B cell (primary cell): ENCODE results near the gene SRP19. TPM values are rescaled to one million over a fixed set of nuclear protein-coding genes. Genes with fewer than 3 reads are reported as not detected.

Experiments used
- ATAC-seq: fragments of 200-7000 bp; cut with Tn5 transposase; one replicate; pipeline ENCODE4 v1.10.0; 2021; ENCODE audit warnings: low read depth, mild to moderate bottlenecking, moderate number of reproducible peaks, moderate library complexity
- CTCF ChIA-PET: fragments of 350-600 bp; sonication (Branson Sonifier 250); formaldehyde crosslinking; loops from one replicate; lab custom pipeline; 2021; ENCODE audit warnings: antibody characterized with exemption, inconsistent platforms; lab: Charles Lee
- POLR2A ChIA-PET: fragments of 350-600 bp; sonication (Branson Sonifier 250); formaldehyde crosslinking; loops from one replicate; lab custom pipeline; 2021; ENCODE audit warnings: antibody characterized with exemption; lab: Charles Lee
- DNase-seq: peaks from one replicate; pipeline ENCODE4 v3.0.0; 2013
- H2AFZ ChIP-seq: 2 replicates; pipeline ENCODE4 v1.6.1; 2012; ENCODE audit warnings: mild to moderate bottlenecking, low read depth, low read length; ENCODE audit not compliant: insufficient read depth, poor library complexity, severe bottlenecking
- H3K27ac ChIP-seq, 2 donors: 1 replicate in 1 of 2; 2 replicates in 1 of 2; pipeline ENCODE4 v1.5.1; 2012 to 2013; ENCODE audit warnings: low read length in 2 of 2, mild to moderate bottlenecking in 2 of 2, moderate library complexity in 1 of 2
- H3K27me3 ChIP-seq, 4 experiments: fragments of 200-600 bp in 1 of 4; sonication (generic) in 1 of 4; replicated peaks in 1 of 4; 1 replicate in 2 of 4; 2 replicates in 2 of 4; pipeline versions ENCODE4 v1.6.1 to v1.7.0; 2013 to 2016; ENCODE audit warnings: low read length in 3 of 4, mild to moderate bottlenecking in 2 of 4, mixed read lengths in 1 of 4, moderate library complexity in 1 of 4; ENCODE audit not compliant: insufficient read depth in 4 of 4, control insufficient read depth in 3 of 4; ENCODE audit errors: control extremely low read depth in 1 of 4
- H3K36me3 ChIP-seq, 2 experiments: replicated peaks in 1 of 2; 1 replicate in 1 of 2; 2 replicates in 1 of 2; pipeline versions ENCODE4 v1.6.1 to v1.7.1; 2013; ENCODE audit warnings: low read length in 1 of 2; ENCODE audit not compliant: insufficient read depth in 2 of 2, control insufficient read depth in 1 of 2; ENCODE audit errors: control extremely low read depth in 1 of 2, extremely low read depth in 1 of 2
- H3K4me1 ChIP-seq, 2 donors: fragments of 200-600 bp in 1 of 2; sonication (generic) in 1 of 2; 1 replicate in 1 of 2; 2 replicates in 1 of 2; pipeline versions ENCODE4 v1.5.1 to v1.6.1; 2013 to 2017; ENCODE audit warnings: low read length in 2 of 2; ENCODE audit not compliant: control insufficient read depth in 2 of 2, insufficient read depth in 2 of 2
- H3K4me2 ChIP-seq: replicated peaks from 2 replicates; pipeline ENCODE3; 2012; ENCODE audit warnings: mild to moderate bottlenecking, low read depth, low read length; ENCODE audit not compliant: poor library complexity, severe bottlenecking
- H3K4me3 ChIP-seq, 5 experiments: fragments of 200-600 bp in 1 of 5; sonication (generic) in 1 of 5; 1 replicate in 3 of 5; 2 replicates in 2 of 5; pipeline versions ENCODE4 v1.5.1 to v1.7.0; 2011 to 2016; ENCODE audit warnings: low read length in 4 of 5, mild to moderate bottlenecking in 4 of 5, low read depth in 2 of 5, control low read depth in 1 of 5, moderate library complexity in 1 of 5; ENCODE audit not compliant: insufficient read depth in 1 of 5; ENCODE audit errors: control extremely low read depth in 1 of 5, extremely low read depth in 1 of 5
- H3K79me2 ChIP-seq: fragments of 200-600 bp; sonication (generic); one replicate; pipeline ENCODE4 v1.6.0; 2016; ENCODE audit warnings: low read length; ENCODE audit not compliant: control insufficient read depth, insufficient read depth
- H3K9ac ChIP-seq: fragments of 200-600 bp; sonication (generic); 2 replicates; pipeline ENCODE4 v1.6.1; 2017; ENCODE audit warnings: mild to moderate bottlenecking, low read length, moderate library complexity
- H3K9me3 ChIP-seq, 3 donors: one replicate each; pipeline versions ENCODE4 v1.6.1 to v1.7.1; 2013; ENCODE audit warnings: low read length in 2 of 3; ENCODE audit not compliant: control insufficient read depth in 2 of 3, insufficient read depth in 1 of 3; ENCODE audit errors: control extremely low read depth in 1 of 3
- H4K20me1 ChIP-seq: 2 replicates; pipeline ENCODE4 v1.6.0; 2012; ENCODE audit warnings: mild to moderate bottlenecking, low read length; ENCODE audit not compliant: insufficient read depth, control insufficient read depth, poor library complexity, severe bottlenecking
- H3K27ac Mint-ChIP-seq: one replicate; pipeline ENCODE4 v1.8.0; 2021; ENCODE audit warnings: mixed read lengths
- H3K27me3 Mint-ChIP-seq: one replicate; pipeline ENCODE4 v1.8.0; 2021; ENCODE audit warnings: mixed read lengths
- H3K4me1 Mint-ChIP-seq: one replicate; pipeline ENCODE4 v1.8.0; 2021; ENCODE audit warnings: mixed read lengths
- H3K4me3 Mint-ChIP-seq: one replicate; pipeline ENCODE4 v1.8.0; 2021; ENCODE audit warnings: mixed read lengths
- H3K9me3 Mint-ChIP-seq: one replicate; pipeline ENCODE4 v1.8.0; 2022; ENCODE audit warnings: mixed read lengths; ENCODE audit not compliant: insufficient read depth
- CTCF ChIP-seq: fragments of 200-600 bp; IDR thresholded peaks from one replicate; pipeline ENCODE4 v1.8.0; 2022; ENCODE audit warnings: antibody characterized with exemption, mild to moderate bottlenecking
- EZH2 ChIP-seq: IDR thresholded peaks from 2 replicates; pipeline ENCODE4 v1.6.1; 2012; ENCODE audit warnings: borderline replicate concordance, low read depth, mild to moderate bottlenecking, moderate library complexity, low read length; ENCODE audit not compliant: insufficient read depth, poor library complexity, severe bottlenecking
- WGBS: methylation state at CpG from one replicate; pipeline ENCODE4 v1.1.5; 2013; ENCODE audit warnings: missing lambda C conversion rate; ENCODE audit not compliant: insufficient coverage; 5-methylcytosine and 5-hydroxymethylcytosine counted together
- intact Hi-C: fragments of 100-400 bp; cut with micrococcal nuclease; formaldehyde crosslinking; loops from one replicate; pipeline ENCODE4 v1.10.0; 2022
- polyA plus RNA-seq: library from polyadenylated mRNA; depleted of rRNA; stranded (reverse); fragments of >200 nt; gene quantifications from 2 replicates; pipeline ENCODE4 v1.2.3, GENCODE V29; 2012
- total RNA-seq, 2 donors: library from RNA; stranded (reverse); fragments of 120-200 nt in 1 of 2; gene quantifications; 1 replicate in 1 of 2; 2 replicates in 1 of 2; pipeline versions ENCODE4 v1.2.3 to v1.2.4, GENCODE V29; 2013 to 2022

The SRP19 gene
- total and polyA plus RNA-seq, 2 donors (not counting 1 experiment from before 2014, with no cell fraction given) = 17.7 to 41.5 TPM

- H3K9ac ChIP-seq = no peak overlapping the region
- no peak overlapping the region for H3K4me2 ChIP-seq
- CTCF ChIA-PET = interaction anchor here (0.8 to 1.6 kb wide), 2 partner anchors 14 to 58 kb away, joined by 4 to 8 read pairs; partner anchors contain the start of gene REEP5
- WGBS = 100% methylated on average over 1 of the region's 3 CpGs
- H3K27me3 ChIP-seq = no peaks in the 10 kb centered on the region
- Mint-ChIP-seq H3K4me3 (no peak overlapping the region), H3K9me3 (no peaks in the 10 kb centered on the region), H3K27me3 (no peaks in the 10 kb centered on the region), H3K27ac (peak overlapping the region; percentile 29), H3K4me1 (peaks cover 31% of the 10 kb centered on the region)
- DNase-seq = peak; percentile 18
- peaks cover 14 to 16% of the 10 kb centered on the region in 2 donors for H3K4me1 ChIP-seq
- POLR2A ChIA-PET = no interaction called here
- no peak overlapping the region for H3K4me3 ChIP-seq
- H4K20me1 ChIP-seq = peaks cover 55% of the 10 kb centered on the region
- H3K79me2 ChIP-seq = peaks cover 91% of the 10 kb centered on the region
- H3K9me3 ChIP-seq = no peaks in the 10 kb centered on the region
- TF ChIP-seq CTCF (no peak), EZH2 (no peak)
- H3K27ac ChIP-seq = peak overlapping the region in 1 of 2 donors; percentile 27
- no peak overlapping the region for H2AFZ ChIP-seq
- peaks cover 6 to 51% of the 10 kb centered on the region in 2 experiments for H3K36me3 ChIP-seq
- ATAC-seq = peak; percentile 45
- intact Hi-C loops = loop anchor here (5.0 kb wide), 1 partner anchor 56 kb away; no protein-coding TSS in a partner anchor
Measured at GRCh38 chr5:112906637-112907036, 45.5 kb downstream of the SRP19 start.

GRCh38 chr5:112907166-112907631 is 46.1 kb downstream of the SRP19 start:
- Histone ChIP-seq H3K4me1 (peaks cover 14 to 16% of the 10 kb centered on the region in 2 donors), H3K27me3 (no peaks in the 10 kb centered on the region), H2AFZ (no peak overlapping the region), H4K20me1 (peaks cover 52% of the 10 kb centered on the region), H3K36me3 (peaks cover 5 to 46% of the 10 kb centered on the region in 2 experiments), H3K9ac (no peak overlapping the region), H3K4me3 (no peak overlapping the region), H3K27ac (peak overlapping the region in 1 of 2 donors; percentile 27), H3K79me2 (peaks cover 91% of the 10 kb centered on the region), H3K9me3 (no peaks in the 10 kb centered on the region), H3K4me2 (no peak overlapping the region)
- POLR2A ChIA-PET = no interaction called here
- DNase-seq = no peak
- Mint-ChIP-seq H3K4me1 (peaks cover 32% of the 10 kb centered on the region), H3K9me3 (no peaks in the 10 kb centered on the region), H3K4me3 (no peak overlapping the region), H3K27ac (peak overlapping the region; percentile 27), H3K27me3 (no peaks in the 10 kb centered on the region)
- no peak for TF ChIP-seq CTCF
- TF ChIP-seq EZH2 = no peak
- CTCF ChIA-PET = interaction anchor here (0.8 to 1.6 kb wide), 2 partner anchors 14 to 59 kb away, joined by 4 to 8 read pairs; partner anchors contain the start of gene REEP5
- 92% methylated on average over 2 of the region's 4 CpGs for WGBS
- intact Hi-C loops = loop anchor here (5.0 kb wide), 1 partner anchor 55 kb away; no protein-coding TSS in a partner anchor
- no peak for ATAC-seq
